ENCODE results near the gene KATNA1.
"Not testable (repeated sequence)": the region's sequence is repeated elsewhere in the genome, so short reads cannot be mapped to it uniquely, and the experiment has no call there.

Gene KATNA1

GRCh38 chr6:149683256-149683859 lies 34.8 kb upstream of the KATNA1 start:
- Histone ChIP-seq H2AFZ (ENCODE audit: low read length) (no peak overlapping the region), H3K9me3 (ENCODE audit: low read length) (no peaks in the 10 kb centered on the region), H3K36me3 (ENCODE audit: insufficient read depth, low read length) (peaks cover 34% of the 10 kb centered on the region), H4K20me1 (ENCODE audit: insufficient read depth, low read length) (no peaks in the 10 kb centered on the region), H3K9ac (ENCODE audit: low read length) (no peak overlapping the region), H3K79me2 (ENCODE audit: insufficient read depth, low read length) (no peaks in the 10 kb centered on the region), H3K4me2 (ENCODE audit: low read length) (no peak overlapping the region), H3K4me1 (ENCODE audit: insufficient read depth, low read length, severe bottlenecking) (no peaks in the 10 kb centered on the region), H3K9me2 (ENCODE audit: low read depth, low read length) (no peaks in the 10 kb centered on the region; the same call in 1 of the 2 replicates), H3K4me3 (ENCODE audit: low read depth, low read length, poor library complexity, severe bottlenecking) (no peak overlapping the region), H3K27ac (ENCODE audit: low read depth, low read length, poor library complexity, severe bottlenecking) (no peak overlapping the region), H3K27me3 (ENCODE audit: insufficient read depth, low read length) (no peaks in the 10 kb centered on the region), H3F3A (ENCODE audit: insufficient read depth, low read length) (no peaks in the 10 kb centered on the region)
- TF ChIP-seq EZH2 (IDR thresholded peaks at IDR 0.05; ENCODE audit: borderline replicate concordance, low read length) (no peak), CTCF (IDR thresholded peaks at IDR 0.05; ENCODE audit: low read length) (no peak)

- not testable (repeated sequence) for H2AFZ ChIP-seq (ENCODE audit: low read length); H3K4me2 ChIP-seq (ENCODE audit: low read length); H3K9me3 ChIP-seq (ENCODE audit: low read length); H3K4me3 ChIP-seq (ENCODE audit: low read depth, low read length, poor library complexity, severe bottlenecking); H3K9ac ChIP-seq (ENCODE audit: low read length); H4K20me1 ChIP-seq (ENCODE audit: insufficient read depth, low read length); H3F3A ChIP-seq (ENCODE audit: insufficient read depth, low read length); H3K4me1 ChIP-seq (ENCODE audit: insufficient read depth, low read length, severe bottlenecking); H3K27ac ChIP-seq (ENCODE audit: low read depth, low read length, poor library complexity, severe bottlenecking); H3K27me3 ChIP-seq (ENCODE audit: insufficient read depth, low read length); H3K79me2 ChIP-seq (ENCODE audit: insufficient read depth, low read length); H3K9me2 ChIP-seq (ENCODE audit: low read depth, low read length)
- H3K36me3 ChIP-seq (ENCODE audit: insufficient read depth, low read length): peaks cover 40% of the 10 kb centered on the region
Measured at GRCh38 chr6:149681845-149682244, 33.3 kb upstream of the KATNA1 start.

DNA sequence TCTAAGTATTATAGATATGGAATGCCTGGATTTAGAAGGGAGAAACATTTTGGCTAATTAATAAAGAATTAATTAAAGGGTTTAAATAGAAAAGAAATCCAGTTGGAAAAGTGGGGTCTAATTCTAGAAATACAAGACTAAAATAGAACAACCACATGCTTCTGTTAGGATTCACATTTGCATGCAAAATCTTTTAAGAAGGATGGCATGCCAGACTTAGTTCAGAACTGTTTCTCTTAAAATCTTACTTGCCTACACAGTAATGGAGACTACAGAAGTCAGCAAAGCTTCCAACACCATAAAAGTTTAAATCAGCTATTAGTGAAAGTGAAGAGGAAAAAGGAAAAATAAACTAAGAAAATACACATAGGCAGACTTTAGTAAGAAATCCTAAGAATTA lies 32.7 kb upstream of the KATNA1 start:
- TF ChIP-seq EZH2 (IDR thresholded peaks at IDR 0.05; ENCODE audit: borderline replicate concordance, low read length) (no peak), CTCF (IDR thresholded peaks at IDR 0.05; ENCODE audit: low read length) (no peak)
- no peak overlapping the region for H3K9ac ChIP-seq (ENCODE audit: low read length)
- no peak overlapping the region for H2AFZ ChIP-seq (ENCODE audit: low read length)
- H3K4me1 ChIP-seq (ENCODE audit: insufficient read depth, low read length, severe bottlenecking): no peaks in the 10 kb centered on the region
- H3K4me2 ChIP-seq (ENCODE audit: low read length): no peak overlapping the region
- H3K79me2 ChIP-seq (ENCODE audit: insufficient read depth, low read length): no peaks in the 10 kb centered on the region
- H3K9me2 ChIP-seq (ENCODE audit: low read depth, low read length): no peaks in the 10 kb centered on the region; the same call in 1 of the 2 replicates
- no peak overlapping the region for H3K27ac ChIP-seq (ENCODE audit: low read depth, low read length, poor library complexity, severe bottlenecking)
- no peaks in the 10 kb centered on the region for H3K9me3 ChIP-seq (ENCODE audit: low read length)
- H3K36me3 ChIP-seq (ENCODE audit: insufficient read depth, low read length): peaks cover 40% of the 10 kb centered on the region
- H4K20me1 ChIP-seq (ENCODE audit: insufficient read depth, low read length): no peaks in the 10 kb centered on the region
- H3F3A ChIP-seq (ENCODE audit: insufficient read depth, low read length): no peaks in the 10 kb centered on the region
- no peaks in the 10 kb centered on the region for H3K27me3 ChIP-seq (ENCODE audit: insufficient read depth, low read length)
- H3K4me3 ChIP-seq (ENCODE audit: low read depth, low read length, poor library complexity, severe bottlenecking): no peak overlapping the region

GRCh38 chr6:149680503-149680902 lies 32.0 kb upstream of the KATNA1 start:
- Histone ChIP-seq H3K9me2 (ENCODE audit: low read depth, low read length) (no peaks in the 10 kb centered on the region; the same call in 1 of the 2 replicates), H2AFZ (ENCODE audit: low read length) (no peak overlapping the region), H3K9me3 (ENCODE audit: low read length) (no peaks in the 10 kb centered on the region), H3K9ac (ENCODE audit: low read length) (no peak overlapping the region), H4K20me1 (ENCODE audit: insufficient read depth, low read length) (no peaks in the 10 kb centered on the region), H3K4me2 (ENCODE audit: low read length) (no peak overlapping the region), H3F3A (ENCODE audit: insufficient read depth, low read length) (no peaks in the 10 kb centered on the region), H3K79me2 (ENCODE audit: insufficient read depth, low read length) (no peaks in the 10 kb centered on the region), H3K27me3 (ENCODE audit: insufficient read depth, low read length) (no peaks in the 10 kb centered on the region), H3K27ac (ENCODE audit: low read depth, low read length, poor library complexity, severe bottlenecking) (no peak overlapping the region), H3K4me1 (ENCODE audit: insufficient read depth, low read length, severe bottlenecking) (no peaks in the 10 kb centered on the region), H3K4me3 (ENCODE audit: low read depth, low read length, poor library complexity, severe bottlenecking) (no peak overlapping the region), H3K36me3 (ENCODE audit: insufficient read depth, low read length) (peaks cover 47% of the 10 kb centered on the region)
- no peak for TF ChIP-seq EZH2 (IDR thresholded peaks at IDR 0.05; ENCODE audit: borderline replicate concordance, low read length)

DNA sequence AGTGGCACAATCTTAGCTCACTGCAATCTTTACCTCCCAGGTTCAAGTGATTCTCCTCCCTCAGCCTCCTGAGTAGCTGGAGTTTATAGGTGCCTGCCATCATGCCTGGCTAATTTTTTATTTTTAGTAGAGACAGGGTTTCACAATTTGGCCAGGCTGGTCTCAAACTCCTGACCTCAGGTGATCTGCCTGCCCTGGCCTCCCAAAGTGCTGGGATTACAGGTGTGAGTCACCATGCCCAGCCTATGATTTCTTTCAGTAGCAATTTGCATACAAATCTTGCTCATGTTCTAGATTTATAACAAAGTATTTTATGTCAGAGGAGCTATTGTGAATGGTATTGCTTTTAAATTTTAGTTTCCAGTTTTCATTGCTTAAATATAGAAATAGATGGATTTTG lies 23.8 kb upstream of the KATNA1 start:
- not testable (repeated sequence) for H4K20me1 ChIP-seq (ENCODE audit: insufficient read depth, low read length); H3K27ac ChIP-seq (ENCODE audit: low read depth, low read length, poor library complexity, severe bottlenecking); H3K9ac ChIP-seq (ENCODE audit: low read length); H3F3A ChIP-seq (ENCODE audit: insufficient read depth, low read length); H2AFZ ChIP-seq (ENCODE audit: low read length); H3K79me2 ChIP-seq (ENCODE audit: insufficient read depth, low read length); H3K4me3 ChIP-seq (ENCODE audit: low read depth, low read length, poor library complexity, severe bottlenecking); H3K9me2 ChIP-seq (ENCODE audit: low read depth, low read length); H3K9me3 ChIP-seq (ENCODE audit: low read length); H3K4me1 ChIP-seq (ENCODE audit: insufficient read depth, low read length, severe bottlenecking); H3K27me3 ChIP-seq (ENCODE audit: insufficient read depth, low read length); H3K4me2 ChIP-seq (ENCODE audit: low read length)
- H3K36me3 ChIP-seq (ENCODE audit: insufficient read depth, low read length): peaks cover 65% of the 10 kb centered on the region
